IMR-90 (cell line): ENCODE data around the gene LIAS. TPM values are rescaled to one million over a fixed set of nuclear protein-coding genes. Genes with fewer than 3 reads are reported as not detected.

Source experiments
- ATAC-seq: fragments of 200-7000 bp; cut with Tn5 transposase; 2 replicates; pipeline ENCODE4 v1.9.1; 2020; ENCODE audit warnings: low read depth, mild to moderate bottlenecking, moderate library complexity
- BruUV-seq: library from RNA; stranded (reverse); fragments of 400-500 nt; replicated peaks from 2 replicates; lab custom pipeline; 2021; lab: Mats Ljungman, UMichigan
- CTCF ChIA-PET: fragments of 300-600 bp; formaldehyde crosslinking; extraction: SDS; loops from one replicate; lab custom pipeline; 2021; ENCODE audit warnings: antibody characterized with exemption; lab: Yijun Ruan, JAX
- POLR2A ChIA-PET: fragments of 300-600 bp; sonication (Branson Sonifier 250); formaldehyde crosslinking; loops from one replicate; lab custom pipeline; 2022; ENCODE audit warnings: antibody characterized with exemption; ENCODE audit not compliant: unreplicated experiment; lab: Charles Lee
- DNase-seq: peaks from one replicate; pipeline ENCODE4 v3.0.0; 2013
- H2AFZ ChIP-seq: replicated peaks from 2 replicates; pipeline ENCODE3; 2013; ENCODE audit warnings: low read length, mild to moderate bottlenecking; ENCODE audit not compliant: poor library complexity
- H2AK5ac ChIP-seq: 2 replicates; pipeline ENCODE4 v1.6.1; 2013; ENCODE audit warnings: low read depth, low read length, inconsistent platforms
- H2AK9ac ChIP-seq: replicated peaks from 2 replicates; pipeline ENCODE3; 2013; ENCODE audit warnings: mild to moderate bottlenecking, low read depth, low read length, moderate library complexity; ENCODE audit not compliant: poor library complexity
- H2BK120ac ChIP-seq: 2 replicates; pipeline ENCODE4 v1.6.1; 2013; ENCODE audit warnings: low read depth, low read length, inconsistent platforms
- H2BK15ac ChIP-seq: 3 replicates; pipeline ENCODE4 v1.6.1; 2013; ENCODE audit warnings: low read depth, low read length, inconsistent platforms
- H2BK20ac ChIP-seq: 2 replicates; pipeline ENCODE4 v1.6.1; 2013; ENCODE audit warnings: low read depth, mild to moderate bottlenecking, inconsistent platforms, low read length, moderate library complexity
- H2BK5ac ChIP-seq: 2 replicates; pipeline ENCODE4 v1.6.1; 2013; ENCODE audit warnings: mild to moderate bottlenecking, low read depth, low read length, inconsistent platforms; ENCODE audit not compliant: poor library complexity, severe bottlenecking
- H3K14ac ChIP-seq: replicated peaks from 2 replicates; pipeline ENCODE4 v1.6.1; 2013; ENCODE audit warnings: low read depth, low read length, inconsistent platforms
- H3K18ac ChIP-seq: 2 replicates; pipeline ENCODE4 v1.6.1; 2013; ENCODE audit warnings: low read depth, low read length, control low read depth
- H3K23ac ChIP-seq: 2 replicates; pipeline ENCODE4 v1.6.1; 2013; ENCODE audit warnings: low read depth, low read length, inconsistent platforms
- H3K27ac ChIP-seq: 2 replicates; pipeline ENCODE4 v1.5.1; 2013; ENCODE audit warnings: mild to moderate bottlenecking, control low read depth, low read length; ENCODE audit not compliant: insufficient read depth
- H3K27me3 ChIP-seq: 2 replicates; pipeline ENCODE4 v1.6.1; 2013; ENCODE audit warnings: low read length; ENCODE audit not compliant: control insufficient read depth, insufficient read depth
- H3K36me3 ChIP-seq: 2 replicates; pipeline ENCODE4 v1.6.1; 2013; ENCODE audit warnings: low read length, mixed read lengths; ENCODE audit not compliant: control insufficient read depth, insufficient read depth
- H3K4ac ChIP-seq: 2 replicates; pipeline ENCODE4 v1.6.1; 2013; ENCODE audit warnings: low read depth, low read length, inconsistent platforms
- H3K4me1 ChIP-seq: 2 replicates; pipeline ENCODE4 v1.6.1; 2013; ENCODE audit warnings: low read length, mixed read lengths; ENCODE audit not compliant: control insufficient read depth, insufficient read depth
- H3K4me2 ChIP-seq: 2 replicates; pipeline ENCODE4 v1.6.1; 2013; ENCODE audit warnings: low read depth, mild to moderate bottlenecking, control low read depth, low read length, moderate library complexity
- H3K4me3 ChIP-seq: 2 replicates; pipeline ENCODE4 v1.5.1; 2013; ENCODE audit warnings: low read depth, mild to moderate bottlenecking, control low read depth, low read length, moderate library complexity; ENCODE audit not compliant: insufficient read depth
- H3K56ac ChIP-seq: 2 replicates; pipeline ENCODE4 v1.6.1; 2013; ENCODE audit warnings: low read length, inconsistent platforms; ENCODE audit not compliant: insufficient read depth; ENCODE audit errors: extremely low read depth
- H3K79me1 ChIP-seq, 2 experiments: 2 replicates each; pipeline ENCODE4 v1.6.1; 2013; ENCODE audit warnings: low read length in 2 of 2, inconsistent platforms in 1 of 2, low read depth in 1 of 2
- H3K9ac ChIP-seq: 2 replicates; pipeline ENCODE4 v1.6.1; 2013; ENCODE audit warnings: low read depth, low read length, control low read depth
- H3K9me1 ChIP-seq: 2 replicates; pipeline ENCODE4 v1.6.1; 2013; ENCODE audit warnings: low read length, inconsistent platforms; ENCODE audit not compliant: insufficient read depth
- H3K9me3 ChIP-seq: 2 replicates; pipeline ENCODE4 v1.6.1; 2013; ENCODE audit warnings: low read length; ENCODE audit not compliant: control insufficient read depth, insufficient read depth
- H4K20me1 ChIP-seq: 2 replicates; pipeline ENCODE4 v1.6.1; 2013; ENCODE audit warnings: low read length, inconsistent platforms; ENCODE audit not compliant: insufficient read depth
- H4K5ac ChIP-seq: 2 replicates; pipeline ENCODE4 v1.6.1; 2013; ENCODE audit warnings: mild to moderate bottlenecking, low read depth, low read length, control low read depth
- H4K8ac ChIP-seq, 2 experiments: 2 replicates each; pipeline ENCODE4 v1.6.1; 2013; ENCODE audit warnings: low read depth in 2 of 2, low read length in 2 of 2, control low read depth in 1 of 2, inconsistent platforms in 1 of 2
- H4K91ac ChIP-seq: 2 replicates; pipeline ENCODE4 v1.6.1; 2013; ENCODE audit warnings: low read depth, low read length, inconsistent platforms; ENCODE audit not compliant: insufficient read depth
- BHLHE40 ChIP-seq: fragments of 150-350 bp; IDR thresholded peaks from 2 replicates; pipeline ENCODE4 v1.6.1; 2016; ENCODE audit warnings: mild to moderate bottlenecking, low read depth, low read length
- CTCF ChIP-seq: conservative IDR thresholded peaks from 2 replicates; pipeline ENCODE4 v1.5.1; 2012; ENCODE audit warnings: mild to moderate bottlenecking, low read depth, low read length, improper control_type of control experiment
- FOS ChIP-seq: fragments of 150-350 bp; IDR thresholded peaks from 2 replicates; pipeline ENCODE4 v1.6.1; 2016; ENCODE audit warnings: low read depth, low read length
- MAFK ChIP-seq: IDR thresholded peaks from 2 replicates; pipeline ENCODE4 v1.6.1; 2012; ENCODE audit warnings: low read depth, low read length, improper control_type of control experiment
- POLR2A ChIP-seq: IDR thresholded peaks from 2 replicates; pipeline ENCODE4 v1.6.1; 2012; ENCODE audit warnings: mild to moderate bottlenecking, low read depth, low read length
- RAD21 ChIP-seq: IDR thresholded peaks from 2 replicates; pipeline ENCODE4 v1.6.1; 2012; ENCODE audit warnings: low read length, improper control_type of control experiment
- RCOR1 ChIP-seq: IDR thresholded peaks from 2 replicates; pipeline ENCODE4 v1.6.1; 2012; ENCODE audit warnings: mild to moderate bottlenecking, low read length, improper control_type of control experiment; ENCODE audit not compliant: insufficient replicate concordance
- RFX5 ChIP-seq: IDR thresholded peaks from 2 replicates; pipeline ENCODE4 v1.8.0; 2012; ENCODE audit warnings: low read depth, mild to moderate bottlenecking, low read length, moderate library complexity
- WGBS, 2 experiments: methylation state at CpG; one replicate each; pipeline versions ENCODE4 v1.1.5 to v1.1.7; 2013; ENCODE audit warnings: missing lambda C conversion rate in 2 of 2; ENCODE audit not compliant: insufficient read length in 1 of 2; ENCODE audit errors: extremely low coverage in 2 of 2; 5-methylcytosine and 5-hydroxymethylcytosine counted together
- dilution Hi-C: fragments of 300-500 bp; cut with HindIII; formaldehyde crosslinking; loops from one replicate; pipeline ENCODE4 v1.14.3; 2018; ENCODE audit warnings: low sequenced_read_pairs; ENCODE audit not compliant: unreplicated experiment
- in situ Hi-C: fragments of 300-500 bp; cut with MboI; formaldehyde crosslinking; loops from 3 replicates; pipeline ENCODE4 v1.14.3; 2019; ENCODE audit warnings: low sequenced_read_pairs, inconsistent platforms, mixed read lengths
- intact Hi-C: fragments of 100-400 bp; cut with micrococcal nuclease; formaldehyde crosslinking; loops from 2 replicates; pipeline ENCODE4 v1.10.0; 2022
- polyA plus RNA-seq, 3 experiments: library from polyadenylated mRNA; depleted of rRNA; stranded (reverse); fragments of >200 nt; gene quantifications; 2 replicates each; pipeline ENCODE4 v1.2.3, GENCODE V29; 2012; ENCODE audit warnings: low replicate concordance in 1 of 3
- total RNA-seq: library from RNA; depleted of rRNA; stranded (reverse); fragments of >200 nt; gene quantifications from 2 replicates; pipeline ENCODE4 v1.2.3, GENCODE V29; 2012

Gene LIAS
- total and polyA plus RNA-seq, 2 of the 4 experiments (the other 2 are of a cell fraction), result 3.2 to 7.8 TPM

DNA sequence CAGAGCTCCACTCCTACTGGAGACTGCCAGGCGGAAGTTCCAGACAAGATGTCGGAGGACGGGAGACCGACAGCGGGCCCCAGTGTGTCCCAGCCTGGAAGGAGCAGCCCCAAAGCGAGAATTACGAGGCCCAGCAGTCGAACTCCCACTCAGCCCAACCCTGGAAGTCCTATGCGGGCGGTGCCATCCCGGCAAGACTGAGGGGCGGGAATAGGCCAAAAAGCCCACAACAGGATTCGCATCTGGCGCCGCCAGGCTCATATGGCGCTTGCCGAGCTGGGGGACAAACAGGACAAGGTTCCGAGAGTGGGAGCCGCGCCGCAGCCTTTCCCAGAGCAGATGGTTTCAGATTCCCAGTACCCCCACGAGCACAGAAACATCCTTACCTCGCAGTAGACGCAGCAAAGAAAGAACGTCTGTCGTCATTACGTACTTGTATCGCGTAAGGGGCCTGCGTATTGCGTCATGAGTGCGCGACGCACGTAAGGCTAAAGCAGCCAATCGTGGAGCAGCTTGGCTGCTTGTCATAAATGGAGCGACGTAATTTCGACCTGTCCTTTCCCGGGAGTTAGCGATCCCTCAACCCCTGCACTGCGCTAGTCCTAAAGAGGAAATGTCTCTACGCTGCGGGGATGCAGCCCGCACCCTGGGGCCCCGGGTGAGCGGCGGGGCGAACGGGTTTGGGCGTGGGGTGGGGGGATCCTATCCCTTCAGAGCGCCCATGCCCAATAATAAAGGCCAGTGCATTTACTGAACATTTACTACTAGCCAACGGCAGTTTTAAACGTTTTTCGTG is at the start of gene LIAS, which contains the start of gene RPL9 (continued):
- TF ChIP-seq FOS, result peak; percentile 13; the same call in 1 of the 2 replicates
- peak; percentile 98 for TF ChIP-seq POLR2A
- TF ChIP-seq RCOR1, result no peak
- no peak for TF ChIP-seq BHLHE40
- TF ChIP-seq MAFK, result no peak
- no peak for TF ChIP-seq RFX5

DNA sequence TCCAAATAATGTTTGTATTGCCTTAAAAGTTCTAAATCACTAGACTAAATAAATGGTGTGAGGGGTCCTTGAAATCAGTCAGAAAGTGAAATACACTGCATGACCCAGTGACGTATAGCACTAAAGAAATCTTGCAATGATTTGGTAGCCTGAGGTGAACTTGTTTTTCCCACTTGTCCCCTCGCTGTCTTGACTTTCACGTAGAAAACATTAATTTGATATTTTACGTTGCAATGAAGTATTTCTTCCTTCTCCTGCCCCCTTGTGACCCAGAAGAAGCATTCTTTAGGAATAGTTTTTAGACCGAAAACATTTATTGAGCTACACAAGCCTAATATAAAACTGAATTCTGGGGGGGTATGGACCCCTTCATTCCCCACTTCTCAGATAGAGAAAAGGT is 48.4 kb upstream of the LIAS start:
- intact Hi-C loops (no loop called here), in situ Hi-C loops (no loop called here), dilution Hi-C loops (no loop called here)
- Histone ChIP-seq H4K91ac (no peak overlapping the region), H3K9ac (no peak overlapping the region), H3K36me3 (no peaks in the 10 kb centered on the region), H2AK9ac (no peak overlapping the region), H4K8ac (no peak overlapping the region), H2AFZ (no peak overlapping the region), H2BK15ac (no peak overlapping the region), H4K20me1 (no peaks in the 10 kb centered on the region), H3K4me1 (no peaks in the 10 kb centered on the region), H2AK5ac (no peak overlapping the region), H3K14ac (no peak overlapping the region), H4K5ac (no peak overlapping the region), H3K9me3 (no peaks in the 10 kb centered on the region), H3K27me3 (peaks cover 6% of the 10 kb centered on the region; the same call in 1 of the 2 replicates), H2BK20ac (no peak overlapping the region), H3K18ac (no peak overlapping the region), H3K9me1 (no peaks in the 10 kb centered on the region), H3K4me3 (no peak overlapping the region), H3K23ac (no peak overlapping the region), H3K79me1 (no peaks in the 10 kb centered on the region), H3K27ac (no peak overlapping the region), H3K4me2 (no peak overlapping the region; the same call in 1 of the 2 replicates), H2BK5ac (no peak overlapping the region), H3K4ac (no peak overlapping the region), H2BK120ac (no peak overlapping the region), H3K56ac (no peak overlapping the region)
- BruUV-seq, result no TSS peak
- CTCF ChIA-PET, result no interaction called here
- TF ChIP-seq CTCF (peak; percentile 25), POLR2A (no peak), RAD21 (0 out of 2 replicates have a peak, but pooled peaks have one; percentile 9)
- WGBS, 2 experiments, result no CpG with 5 or more reads among the region's 5 CpGs
- no peak for ATAC-seq
- DNase-seq, result no peak
- POLR2A ChIA-PET, result no interaction called here
